Measurements from ENCODE around the gene SGK1.

Gene SGK1

GRCh38 chr6:134171517-134171916 lies 146.4 kb downstream of the SGK1 start:
- DNase-seq (ENCODE audit: low read depth in 2 of 2) = no peak

DNA sequence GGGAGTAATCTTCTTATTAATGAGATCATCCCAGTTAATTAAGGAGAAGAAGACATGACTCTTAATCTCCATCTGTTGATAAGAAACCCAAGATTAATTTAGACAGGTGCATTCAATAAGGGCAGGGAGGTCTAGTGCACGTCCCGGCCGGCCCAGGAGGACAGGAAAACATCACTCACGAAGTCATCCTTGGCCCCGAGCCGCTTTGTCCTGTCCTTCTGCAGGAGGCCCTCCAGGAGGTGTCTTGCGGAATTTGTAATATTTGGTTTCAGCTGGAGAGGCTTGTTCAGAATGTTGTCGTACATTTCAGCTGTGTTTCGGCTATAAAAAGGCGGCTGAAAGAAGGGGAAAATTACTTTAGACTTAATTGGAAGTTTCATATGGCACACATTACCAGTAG lies 147.1 kb downstream of the SGK1 start:
- DNase-seq (ENCODE audit: low read depth in 2 of 2) = no peak

- no peak for DNase-seq (ENCODE audit: low read depth in 2 of 2)
These were observed 147.9 kb downstream of the SGK1 start for GRCh38 chr6:134169871-134170486.

- no peak for DNase-seq (ENCODE audit: low read depth in 2 of 2)
These were observed 149.2 kb downstream of the SGK1 start for GRCh38 chr6:134168590-134169208.

DNA sequence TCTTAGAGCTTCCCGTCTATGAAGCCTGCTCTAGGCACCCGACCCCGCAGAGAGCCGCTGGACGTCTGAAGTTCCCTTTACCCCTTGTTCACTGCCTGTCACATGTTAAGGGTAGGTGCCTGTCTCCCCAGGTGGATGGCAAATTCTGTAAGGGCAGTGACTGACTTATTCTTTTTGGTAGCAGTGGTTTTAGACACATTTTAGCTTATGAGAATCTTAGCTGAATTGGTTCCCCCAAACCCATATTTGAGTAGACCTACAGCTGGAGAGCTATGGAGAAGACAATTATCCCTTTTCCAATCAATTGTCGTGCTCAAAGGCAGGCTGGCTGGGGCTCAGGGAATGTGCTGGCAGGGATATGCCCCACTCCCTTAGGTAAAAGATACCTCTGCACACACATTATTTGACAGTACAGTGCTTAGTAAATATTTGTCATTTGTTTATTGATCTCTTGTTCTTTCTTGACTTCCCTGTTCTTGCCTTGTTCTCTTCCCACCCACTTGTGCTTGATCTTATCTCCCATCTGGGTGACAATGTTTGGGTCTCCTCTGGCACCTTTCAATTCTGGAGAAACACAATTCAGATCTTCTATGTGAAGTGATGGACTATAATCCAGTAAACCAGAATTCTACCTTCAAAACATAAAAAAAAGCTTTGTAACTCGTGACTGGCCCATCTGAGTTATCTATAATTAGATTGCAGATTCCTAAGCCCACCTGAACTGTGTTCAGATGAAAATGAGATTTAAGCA lies 151.2 kb downstream of the SGK1 start:
- DNase-seq (ENCODE audit: low read depth in 2 of 2) = no peak

DNA sequence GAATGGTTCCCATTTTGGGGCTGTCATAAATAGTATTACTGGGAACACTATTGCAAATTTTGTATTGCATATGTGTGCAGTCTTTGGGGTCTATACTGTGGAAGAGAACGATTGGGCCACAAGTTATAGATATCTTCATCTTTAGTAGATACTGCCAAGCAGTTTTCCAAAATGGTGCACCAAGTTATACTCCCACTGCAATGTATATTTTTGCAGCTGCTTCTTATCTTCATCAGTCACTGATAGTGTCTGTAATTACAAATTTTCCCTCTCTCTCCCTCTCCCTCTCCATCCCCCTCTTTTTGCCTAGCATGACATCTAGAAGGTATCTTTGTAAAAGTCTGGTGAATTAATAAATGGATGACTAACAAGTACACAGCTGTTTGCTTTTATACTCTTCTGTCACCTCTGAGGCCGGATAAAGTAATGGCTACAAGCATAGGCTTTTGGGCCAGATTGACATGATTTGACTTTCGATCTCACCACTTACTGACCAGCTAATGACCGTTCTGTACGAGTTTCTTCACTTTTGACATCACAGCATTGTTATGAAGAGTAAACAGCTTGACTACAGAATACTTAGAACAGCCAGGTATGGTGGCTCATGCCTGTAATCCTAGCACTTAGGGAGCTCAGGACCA lies 152.2 kb downstream of the SGK1 start:
- no peak for DNase-seq (ENCODE audit: low read depth in 2 of 2)

DNA sequence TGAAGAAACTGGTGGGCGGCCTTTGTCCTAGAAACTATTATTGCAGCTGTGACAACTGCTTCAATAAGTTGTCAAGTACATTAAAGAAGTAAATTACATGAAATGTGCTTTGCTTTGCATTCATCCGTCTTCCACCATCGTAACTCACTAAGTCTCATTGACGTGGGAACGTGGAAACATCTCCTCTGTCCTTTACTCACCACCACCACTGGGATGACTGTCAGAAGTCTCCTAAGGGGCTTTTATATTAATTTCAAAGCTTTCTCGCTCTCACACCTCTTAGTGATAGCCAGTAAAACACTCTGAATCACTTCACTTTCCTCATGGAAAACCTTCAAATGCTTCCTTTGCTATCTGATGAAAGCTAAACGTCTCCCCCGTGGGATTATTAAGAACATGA lies 153.6 kb downstream of the SGK1 start:
- DNase-seq (ENCODE audit: low read depth in 2 of 2) = no peak

GRCh38 chr6:134162932-134163331 lies 155.0 kb downstream of the SGK1 start:
- DNase-seq (ENCODE audit: low read depth in 2 of 2) = no peak

GRCh38 chr6:134161041-134161440 lies 156.9 kb downstream of the SGK1 start:
- no peak for DNase-seq (ENCODE audit: low read depth in 2 of 2)

- DNase-seq (ENCODE audit: low read depth in 2 of 2) = no peak
These were observed 165.0 kb downstream of the SGK1 start for GRCh38 chr6:134152767-134153485.

- DNase-seq (ENCODE audit: low read depth in 2 of 2) = no peak
These were observed 169.3 kb downstream of the SGK1 start for GRCh38 chr6:134148566-134148965.

DNA sequence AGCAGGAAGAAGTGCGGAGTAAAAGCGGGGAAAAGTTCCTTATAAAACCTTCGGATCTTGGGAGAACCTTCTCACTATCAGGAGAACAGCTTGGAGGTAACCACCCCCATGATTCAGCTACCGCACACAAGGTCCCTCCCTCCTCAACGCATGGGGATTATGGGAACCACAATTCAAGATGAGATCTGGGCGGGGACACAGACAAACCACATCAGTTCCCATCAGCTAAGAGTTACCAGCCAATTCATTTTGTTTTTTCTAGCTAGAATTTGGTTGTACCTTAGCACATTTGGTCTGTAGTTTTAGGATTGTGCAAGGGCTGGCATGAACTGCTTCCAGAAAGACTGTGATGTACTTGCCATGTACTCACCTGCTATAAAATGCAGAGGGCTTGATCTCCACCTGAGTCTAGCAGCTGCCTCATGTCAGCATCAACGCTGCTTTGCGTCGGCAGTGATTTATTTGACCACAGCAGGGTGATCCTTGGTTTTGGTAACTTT lies 170.8 kb downstream of the SGK1 start:
- DNase-seq (ENCODE audit: low read depth in 2 of 2) = no peak

DNA sequence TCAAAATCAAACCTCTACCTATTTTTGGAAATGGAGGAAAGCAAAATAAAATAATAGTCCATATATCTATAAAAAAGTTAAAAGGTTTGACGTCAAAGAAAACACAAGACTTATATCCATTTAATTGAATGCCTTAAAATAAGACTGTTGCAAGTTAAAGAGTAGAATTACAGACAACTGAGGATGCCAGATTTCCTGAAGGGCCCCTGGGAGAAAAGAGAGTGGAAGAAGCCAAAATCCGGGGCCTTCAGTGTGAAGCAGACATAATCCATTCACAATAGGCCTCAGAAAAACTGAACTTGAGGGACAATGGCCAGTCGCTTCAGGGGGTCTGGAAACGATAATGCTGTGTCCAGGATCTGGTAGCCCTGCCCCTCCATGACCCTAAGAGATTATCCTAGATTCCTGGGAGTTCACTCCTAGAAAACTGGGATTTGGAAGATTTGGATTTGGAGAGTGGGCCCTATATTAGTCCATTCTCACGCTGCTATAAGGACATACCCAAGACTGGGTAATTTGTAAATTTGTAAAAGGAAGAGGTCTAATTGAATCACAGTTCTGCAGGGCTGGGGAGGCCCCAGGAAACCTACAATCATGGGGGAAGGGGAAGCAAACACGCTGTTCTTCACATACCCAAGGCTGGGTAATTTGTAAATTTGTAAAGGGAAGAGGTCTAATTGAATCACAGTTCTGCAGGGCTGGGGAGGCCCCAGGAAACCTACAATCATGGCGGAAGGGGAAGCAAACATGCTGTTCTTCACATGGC lies 171.5 kb downstream of the SGK1 start:
- DNase-seq (ENCODE audit: low read depth in 2 of 2) = no peak

GRCh38 chr6:134145786-134146185 lies 172.1 kb downstream of the SGK1 start:
- no peak for DNase-seq (ENCODE audit: low read depth in 2 of 2)

DNA sequence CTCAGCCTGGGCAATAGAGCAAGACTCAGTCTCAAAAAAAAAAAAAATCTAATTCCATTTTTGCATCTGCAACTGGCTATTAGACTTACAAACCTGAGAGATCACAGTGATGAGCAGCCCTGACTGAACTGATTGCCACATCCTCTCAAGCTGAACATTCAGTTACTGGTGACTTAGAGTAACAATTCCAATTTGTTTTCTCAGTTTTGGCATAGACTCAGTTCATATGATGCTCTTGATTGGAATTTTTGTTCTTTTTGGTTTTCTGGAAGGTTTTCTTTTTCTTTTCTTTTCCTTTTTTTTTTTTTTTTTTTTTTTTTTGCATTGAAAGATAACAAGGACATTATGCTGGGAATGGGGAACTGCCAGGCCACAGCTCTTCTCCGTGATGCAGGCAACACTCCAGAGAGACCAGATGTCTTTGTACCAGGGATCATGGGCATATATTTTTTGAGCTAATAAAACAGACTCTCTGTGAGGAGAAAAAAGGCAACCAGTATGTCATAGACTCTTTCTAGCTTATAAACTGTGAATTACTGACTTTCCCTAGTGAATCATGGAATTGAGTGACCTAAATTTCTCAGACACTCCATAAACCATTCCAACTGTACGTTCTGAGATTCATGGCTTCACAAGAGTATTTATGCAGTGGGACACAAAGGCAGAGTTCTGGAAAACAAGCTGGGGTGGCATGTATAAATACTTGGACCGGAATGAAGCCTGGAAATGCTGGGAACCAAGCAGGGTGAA lies 179.5 kb downstream of the SGK1 start:
- DNase-seq (ENCODE audit: low read depth in 2 of 2) = no peak

DNA sequence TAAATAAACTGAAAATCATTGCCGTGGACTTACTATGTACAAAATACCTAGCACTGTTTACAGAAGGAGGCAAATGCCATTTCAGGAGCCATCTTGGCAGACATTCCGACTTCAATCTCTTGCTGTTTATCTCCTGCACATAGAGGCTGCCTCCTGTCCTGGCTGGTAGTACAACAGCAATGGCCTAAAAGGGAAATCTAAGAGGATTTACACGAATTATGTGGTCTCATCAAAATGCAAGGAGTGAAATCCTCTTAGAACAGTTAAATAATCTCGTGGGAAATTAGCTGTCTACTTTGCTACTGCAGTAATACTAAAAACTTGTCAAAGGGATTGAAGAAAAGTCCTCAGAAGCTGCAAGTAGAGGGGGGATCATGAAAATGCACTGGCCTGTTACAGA lies 183.3 kb downstream of the SGK1 start:
- DNase-seq (ENCODE audit: low read depth in 2 of 2) = no peak

DNA sequence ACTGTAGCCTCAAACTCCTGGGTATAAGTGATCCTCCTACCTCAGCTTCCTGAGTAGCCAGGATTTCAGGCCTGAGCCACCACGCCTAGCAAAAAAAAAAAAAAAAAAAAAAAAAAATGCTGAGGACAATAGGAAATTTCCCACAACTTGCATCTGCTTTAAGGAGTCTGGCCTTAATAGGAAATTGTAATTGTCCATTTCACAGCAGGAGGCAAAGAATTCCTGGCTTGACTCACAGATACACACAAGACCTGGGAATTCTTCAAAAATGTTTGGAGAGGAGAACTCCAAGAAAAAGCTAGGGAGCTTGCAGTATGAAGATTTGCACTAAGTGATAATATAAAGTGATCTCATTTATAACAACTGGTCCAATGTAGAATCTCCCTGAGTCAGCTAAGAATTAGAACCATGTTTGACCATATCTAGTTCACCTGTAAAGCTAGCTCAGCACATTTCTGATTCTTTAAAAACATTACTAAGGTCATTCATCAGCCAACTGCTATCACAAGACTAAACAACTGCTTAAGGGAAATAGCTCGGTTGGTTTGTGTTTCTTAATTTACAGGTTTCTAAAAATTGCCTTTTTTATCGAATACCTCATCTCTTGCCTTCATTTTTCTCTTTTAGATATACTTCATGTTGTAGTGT lies 185.3 kb downstream of the SGK1 start:
- no peak for DNase-seq (ENCODE audit: low read depth in 2 of 2)

GRCh38 chr6:134131530-134132139 lies 186.3 kb downstream of the SGK1 start:
- DNase-seq (ENCODE audit: low read depth in 2 of 2) = no peak

DNA sequence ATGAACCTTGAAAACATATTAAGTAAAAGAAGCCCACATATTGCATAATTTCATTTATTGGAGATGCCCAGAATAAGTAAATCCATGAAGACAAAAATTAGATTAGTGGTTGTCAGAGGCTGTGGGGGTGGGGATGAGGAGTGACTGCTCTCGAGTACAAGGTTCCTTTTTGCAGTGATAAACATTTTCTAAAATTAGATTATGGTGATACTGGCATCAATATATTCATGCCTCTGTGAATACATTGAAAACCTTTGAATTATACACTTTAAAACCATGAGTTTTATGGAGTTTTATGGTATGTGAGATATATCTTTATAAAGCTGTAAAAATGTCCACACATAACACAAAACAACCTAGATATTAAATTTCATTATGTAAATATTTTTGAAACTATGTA lies 189.8 kb downstream of the SGK1 start:
- no peak for DNase-seq (ENCODE audit: low read depth in 2 of 2)

Measured in stimulated activated CD4-positive, alpha-beta T cell treated with anti-CD3 and anti-CD28 coated beads, Interleukin-4, amount 100 ng/mL, for 48 hours (primary cell).